ENCODE data around the gene KRT74. TPM values are rescaled to one million over a fixed set of nuclear protein-coding genes. Genes with fewer than 3 reads are reported as not detected.

The KRT74 gene
- total RNA-seq, 4 donors from 2014 or later = not detected

GRCh38 chr12:52552681-52553195, 20.9 kb downstream of the KRT74 start, which contains the start of gene KRT71:
TSS of gene KRT71 (minus strand) at chr12:52553145. CDS start at chr12:52553077, 68 bp downstream.
- no peak for DNase-seq (ENCODE audit: low spot score in 2 of 2)
- Histone ChIP-seq H3K4me3 (no peak within 1 kb of the TSS), H3K27ac (no peak within 1 kb of the TSS), H3K4me1 (no peaks in the 10 kb centered on the region), H3K36me3 (no peaks in the 10 kb centered on the region), H3K9me3 (no peaks in the 10 kb centered on the region), H3K27me3 (no peaks in the 10 kb centered on the region)
- 84 to 88% methylated on average over 14 of the region's 14 CpGs for WGBS, 2 donors
- TF ChIP-seq POLR2A (IDR thresholded peaks at IDR 0.05) = no peak
- no peak for TF ChIP-seq EP300 (IDR thresholded peaks at IDR 0.05)
- no peak for TF ChIP-seq CTCF (IDR thresholded peaks at IDR 0.05)

GRCh38 chr12:52552055-52552454, 21.6 kb downstream of the KRT74 start:
- H3K36me3 ChIP-seq = no peaks in the 10 kb centered on the region
- no peak overlapping the region for H3K27ac ChIP-seq
- no peaks in the 10 kb centered on the region for H3K27me3 ChIP-seq
- no peak for TF ChIP-seq CTCF (IDR thresholded peaks at IDR 0.05)
- TF ChIP-seq POLR2A (IDR thresholded peaks at IDR 0.05) = no peak
- TF ChIP-seq EP300 (IDR thresholded peaks at IDR 0.05) = no peak
- 63 to 70% methylated on average over 4 to 5 of the region's 5 CpGs for WGBS, 2 donors
- no peaks in the 10 kb centered on the region for H3K4me1 ChIP-seq
- H3K4me3 ChIP-seq = no peak overlapping the region
- no peak for DNase-seq (ENCODE audit: low spot score in 2 of 2)
- no peaks in the 10 kb centered on the region for H3K9me3 ChIP-seq

GRCh38 chr12:52551216-52551865, 22.3 kb downstream of the KRT74 start:
- Histone ChIP-seq H3K27me3 (no peaks in the 10 kb centered on the region), H3K9me3 (no peaks in the 10 kb centered on the region), H3K27ac (no peak overlapping the region), H3K4me1 (no peaks in the 10 kb centered on the region), H3K4me3 (no peak overlapping the region), H3K36me3 (no peaks in the 10 kb centered on the region)
- DNase-seq (ENCODE audit: low spot score in 2 of 2) = no peak
- 43 to 58% methylated on average over 6 of the region's 6 CpGs for WGBS, 2 donors
- TF ChIP-seq EP300 (IDR thresholded peaks at IDR 0.05) (no peak), POLR2A (IDR thresholded peaks at IDR 0.05) (no peak), CTCF (IDR thresholded peaks at IDR 0.05) (no peak)

- H3K27me3 ChIP-seq = no peaks in the 10 kb centered on the region
- DNase-seq (ENCODE audit: low spot score in 2 of 2) = no peak
- 91 to 95% methylated on average over 15 of the region's 15 CpGs for WGBS, 2 donors
- no peaks in the 10 kb centered on the region for H3K9me3 ChIP-seq
- peaks cover 0 to 11% (median 0%) of the 10 kb centered on the region in 4 donors for H3K4me1 ChIP-seq
- H3K4me3 ChIP-seq = no peak overlapping the region
- no peaks in the 10 kb centered on the region for H3K36me3 ChIP-seq
- TF ChIP-seq CTCF (IDR thresholded peaks at IDR 0.05) (no peak), EP300 (IDR thresholded peaks at IDR 0.05) (no peak), POLR2A (IDR thresholded peaks at IDR 0.05) (no peak)
- H3K27ac ChIP-seq = no peak overlapping the region
Measured at GRCh38 chr12:52546126-52546525, 27.5 kb downstream of the KRT74 start.
